ENCODE data around the gene LMBRD2.

DNA sequence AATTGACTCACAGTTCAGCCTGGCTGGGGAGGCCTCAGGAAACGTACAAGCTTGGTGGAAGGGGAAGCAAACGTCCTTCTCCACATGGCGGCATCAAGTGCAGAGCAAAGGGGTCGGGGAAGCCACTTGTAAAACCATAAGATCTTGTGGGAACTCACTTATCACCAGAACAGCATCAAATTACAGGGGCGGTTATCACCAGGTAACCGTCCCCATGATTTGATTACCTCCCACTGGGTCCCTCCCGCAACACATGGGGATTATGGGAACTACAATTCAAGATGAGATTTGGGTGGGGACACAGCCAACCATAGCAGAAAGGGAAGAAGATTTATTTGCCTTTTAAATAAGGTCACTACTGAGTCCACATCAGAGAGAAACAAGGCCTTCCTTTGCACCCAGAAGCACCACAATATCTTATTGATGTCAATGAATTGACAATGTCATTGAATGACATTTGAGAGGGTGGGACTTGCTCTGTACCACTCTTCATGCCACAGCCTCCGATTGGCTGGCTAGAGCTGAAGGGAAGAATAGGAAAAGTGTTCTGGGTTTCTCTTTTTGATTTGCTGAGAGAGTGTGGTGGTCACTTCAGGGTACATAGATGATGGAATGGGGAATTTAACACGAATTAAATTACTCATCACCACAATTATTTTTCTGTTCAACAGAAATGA lies 11.3 kb upstream of the LMBRD2 start:
- TF ChIP-seq, protein P1, sequence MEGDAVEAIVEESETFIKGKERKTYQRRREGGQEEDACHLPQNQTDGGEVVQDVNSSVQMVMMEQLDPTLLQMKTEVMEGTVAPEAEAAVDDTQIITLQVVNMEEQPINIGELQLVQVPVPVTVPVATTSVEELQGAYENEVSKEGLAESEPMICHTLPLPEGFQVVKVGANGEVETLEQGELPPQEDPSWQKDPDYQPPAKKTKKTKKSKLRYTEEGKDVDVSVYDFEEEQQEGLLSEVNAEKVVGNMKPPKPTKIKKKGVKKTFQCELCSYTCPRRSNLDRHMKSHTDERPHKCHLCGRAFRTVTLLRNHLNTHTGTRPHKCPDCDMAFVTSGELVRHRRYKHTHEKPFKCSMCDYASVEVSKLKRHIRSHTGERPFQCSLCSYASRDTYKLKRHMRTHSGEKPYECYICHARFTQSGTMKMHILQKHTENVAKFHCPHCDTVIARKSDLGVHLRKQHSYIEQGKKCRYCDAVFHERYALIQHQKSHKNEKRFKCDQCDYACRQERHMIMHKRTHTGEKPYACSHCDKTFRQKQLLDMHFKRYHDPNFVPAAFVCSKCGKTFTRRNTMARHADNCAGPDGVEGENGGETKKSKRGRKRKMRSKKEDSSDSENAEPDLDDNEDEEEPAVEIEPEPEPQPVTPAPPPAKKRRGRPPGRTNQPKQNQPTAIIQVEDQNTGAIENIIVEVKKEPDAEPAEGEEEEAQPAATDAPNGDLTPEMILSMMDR (IDR thresholded peaks at IDR 0.05), result no peak
- TF ChIP-seq POLR2A (IDR thresholded peaks at IDR 0.05), result no peak
- no peak for TF ChIP-seq POLR2AphosphoS5 (IDR thresholded peaks at IDR 0.05)

Measured in suprapubic skin (tissue), 4 donors.